Ascending aorta (tissue), 2 donors: ENCODE measurements around the gene YPEL3. TPM values are rescaled to one million over a fixed set of nuclear protein-coding genes. Genes with fewer than 3 reads are reported as not detected.
A peak's percentile ranks its signal among the peaks of the same experiment; 100 is the strongest.

Experiments used
- DNase-seq, 2 donors: peaks; one replicate each; pipeline ENCODE4 v3.0.0-alpha.2; 2019; ENCODE audit warnings: low spot score in 2 of 2
- H3K27ac ChIP-seq, 2 donors: fragments of 200-600 bp; sonication (generic); one replicate each; pipeline ENCODE4 v1.5.1; 2016 to 2017; ENCODE audit warnings: mild to moderate bottlenecking in 1 of 2
- H3K27me3 ChIP-seq: fragments of 200-600 bp; sonication (generic); one replicate; pipeline ENCODE4 v1.5.1; 2017
- H3K36me3 ChIP-seq, 2 donors: fragments of 200-600 bp; sonication (generic); one replicate each; pipeline ENCODE4 v1.5.1; 2016
- H3K4me1 ChIP-seq, 2 donors: fragments of 200-600 bp; sonication (generic); one replicate each; pipeline ENCODE4 v1.5.1; 2016 to 2017; ENCODE audit warnings: mild to moderate bottlenecking in 1 of 2
- H3K4me3 ChIP-seq, 2 donors: fragments of 200-600 bp; sonication (generic); one replicate each; pipeline ENCODE4 v1.5.1; 2016 to 2017; ENCODE audit warnings: mild to moderate bottlenecking in 1 of 2
- H3K9me3 ChIP-seq, 2 donors: fragments of 200-600 bp; sonication (generic); one replicate each; pipeline ENCODE4 v1.5.1; 2016
- intact Hi-C: fragments of 100-400 bp; cut with DNase I; formaldehyde crosslinking; loops from one replicate; pipeline ENCODE4 v1.15.1; 2023
- total RNA-seq: library from RNA; depleted of rRNA; stranded (reverse); fragments of >200 nt; gene quantifications from one replicate; pipeline ENCODE4 v1.1.0, GENCODE V29; 2016
- TF ChIP-seq, protein P1 (sequence below), 3 experiments: fragments of 200-600 bp in 2 of 3; fragments of 450-650 bp in 1 of 3; sonication (generic) in 2 of 3; IDR thresholded peaks; one replicate each; pipeline ENCODE4 v1.5.1; 2016 to 2019; ENCODE audit warnings: antibody characterized with exemption in 3 of 3, mild to moderate bottlenecking in 1 of 3, moderate library complexity in 1 of 3

The YPEL3 gene
- total RNA-seq, 1 donor from 2014 or later: 98.6 TPM

DNA sequence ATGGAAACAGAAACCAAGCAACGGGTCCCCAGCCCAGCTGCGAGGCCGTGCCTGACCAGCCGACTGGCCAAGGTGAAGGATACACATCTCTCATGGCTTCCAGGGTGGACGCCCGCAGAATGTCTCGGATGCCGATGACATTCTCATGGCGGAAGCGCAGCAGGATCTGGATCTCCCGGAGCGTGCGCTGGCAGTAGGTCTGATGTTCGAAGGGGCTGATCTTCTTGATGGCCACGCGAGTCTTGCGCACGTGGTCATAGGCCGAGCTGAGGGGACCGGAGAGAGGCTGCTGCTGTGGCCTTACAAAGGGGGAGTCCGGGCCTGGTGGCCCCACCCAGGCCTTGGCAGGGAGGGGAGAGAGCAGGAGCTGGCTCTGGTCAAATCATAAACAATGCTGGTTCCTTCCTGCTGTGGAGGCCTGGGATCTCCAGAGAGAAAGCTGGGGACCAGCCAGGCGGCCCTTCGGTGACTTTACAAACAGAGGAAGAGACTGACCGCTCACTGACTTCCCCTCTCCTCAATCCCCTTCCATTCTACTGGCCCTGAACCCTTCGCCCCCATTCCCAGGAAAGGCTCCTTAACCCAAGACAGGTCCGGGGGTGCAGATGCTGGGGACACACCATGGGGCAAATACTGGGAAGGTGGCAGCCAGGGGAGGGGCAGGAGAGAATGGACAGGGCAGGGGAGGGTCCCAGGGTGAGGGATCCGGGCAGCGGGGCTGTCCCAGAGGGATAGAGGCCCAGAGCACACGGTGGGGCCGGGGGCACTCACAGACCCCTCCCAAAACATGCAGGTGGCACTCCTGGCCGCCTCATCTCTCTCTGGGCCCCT is 25.9 kb upstream of the YPEL3 start:
- no peaks in the 10 kb centered on the region for H3K9me3 ChIP-seq
- H3K4me3 ChIP-seq: peak overlapping the region; percentile 88 to 99
- intact Hi-C loops: loop anchor here (5.0 kb wide), 2 partner anchors 60 to 70 kb away; partner anchors contain the start of gene CORO1A
- H3K36me3 ChIP-seq: peaks cover 26 to 30% of the 10 kb centered on the region in 2 donors
- H3K27ac ChIP-seq: peak overlapping the region; percentile 86 to 92
- TF ChIP-seq, protein P1, sequence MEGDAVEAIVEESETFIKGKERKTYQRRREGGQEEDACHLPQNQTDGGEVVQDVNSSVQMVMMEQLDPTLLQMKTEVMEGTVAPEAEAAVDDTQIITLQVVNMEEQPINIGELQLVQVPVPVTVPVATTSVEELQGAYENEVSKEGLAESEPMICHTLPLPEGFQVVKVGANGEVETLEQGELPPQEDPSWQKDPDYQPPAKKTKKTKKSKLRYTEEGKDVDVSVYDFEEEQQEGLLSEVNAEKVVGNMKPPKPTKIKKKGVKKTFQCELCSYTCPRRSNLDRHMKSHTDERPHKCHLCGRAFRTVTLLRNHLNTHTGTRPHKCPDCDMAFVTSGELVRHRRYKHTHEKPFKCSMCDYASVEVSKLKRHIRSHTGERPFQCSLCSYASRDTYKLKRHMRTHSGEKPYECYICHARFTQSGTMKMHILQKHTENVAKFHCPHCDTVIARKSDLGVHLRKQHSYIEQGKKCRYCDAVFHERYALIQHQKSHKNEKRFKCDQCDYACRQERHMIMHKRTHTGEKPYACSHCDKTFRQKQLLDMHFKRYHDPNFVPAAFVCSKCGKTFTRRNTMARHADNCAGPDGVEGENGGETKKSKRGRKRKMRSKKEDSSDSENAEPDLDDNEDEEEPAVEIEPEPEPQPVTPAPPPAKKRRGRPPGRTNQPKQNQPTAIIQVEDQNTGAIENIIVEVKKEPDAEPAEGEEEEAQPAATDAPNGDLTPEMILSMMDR (IDR thresholded peaks at IDR 0.05): no peak
- DNase-seq: peak; percentile 32 to 86
- H3K4me1 ChIP-seq: peaks cover 0 to 9% of the 10 kb centered on the region in 2 donors
- H3K27me3 ChIP-seq: no peaks in the 10 kb centered on the region

DNA sequence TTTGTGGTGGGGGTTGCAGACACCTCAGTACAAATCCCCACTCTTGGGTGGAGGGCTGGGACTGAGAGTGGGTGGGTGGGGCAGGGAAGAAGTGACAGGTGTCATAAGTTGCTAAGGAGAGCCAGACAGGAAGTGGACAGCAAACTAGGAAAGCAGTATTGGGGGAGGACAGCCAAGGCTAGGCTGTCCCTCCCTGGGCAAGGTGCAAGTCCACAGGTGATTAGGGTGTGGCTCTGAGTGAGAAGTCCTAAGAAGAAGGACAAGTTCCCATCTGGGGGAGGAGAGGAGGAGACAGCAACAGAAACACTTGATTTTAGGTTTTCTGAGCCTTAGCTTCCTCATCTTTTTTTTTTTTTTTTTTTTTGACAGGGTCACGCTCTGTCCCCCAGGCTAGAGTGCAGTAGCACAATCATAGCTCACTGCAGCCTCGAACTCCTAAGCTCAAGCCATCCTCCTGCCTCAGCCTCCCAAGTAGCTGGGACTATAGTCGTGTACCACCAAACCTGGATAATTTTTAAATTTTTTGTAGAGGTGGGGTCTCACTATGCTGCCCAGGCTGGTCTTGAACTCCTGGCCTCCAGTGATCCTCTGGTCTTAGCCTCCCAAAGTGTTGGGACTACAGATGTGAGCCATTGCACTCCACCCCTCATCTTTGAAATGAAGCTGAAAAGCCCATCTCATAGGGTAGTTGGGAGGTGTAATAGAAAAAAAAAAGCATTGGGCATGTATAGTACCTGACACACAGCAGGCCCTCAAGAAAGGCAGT is 24.5 kb upstream of the YPEL3 start:
- TF ChIP-seq, protein P1 (IDR thresholded peaks at IDR 0.05): no peak
- H3K27ac ChIP-seq: peak overlapping the region in 1 of 2 donors; percentile 92
- H3K9me3 ChIP-seq: no peaks in the 10 kb centered on the region
- H3K4me1 ChIP-seq: peaks cover 0 to 9% of the 10 kb centered on the region in 2 donors
- no peak overlapping the region for H3K4me3 ChIP-seq
- H3K36me3 ChIP-seq: peaks cover 38 to 43% of the 10 kb centered on the region in 2 donors
- no peak for DNase-seq
- no peaks in the 10 kb centered on the region for H3K27me3 ChIP-seq
- intact Hi-C loops: loop anchor here (5.0 kb wide), 2 partner anchors 62 to 68 kb away; partner anchors contain the start of gene CORO1A

DNA sequence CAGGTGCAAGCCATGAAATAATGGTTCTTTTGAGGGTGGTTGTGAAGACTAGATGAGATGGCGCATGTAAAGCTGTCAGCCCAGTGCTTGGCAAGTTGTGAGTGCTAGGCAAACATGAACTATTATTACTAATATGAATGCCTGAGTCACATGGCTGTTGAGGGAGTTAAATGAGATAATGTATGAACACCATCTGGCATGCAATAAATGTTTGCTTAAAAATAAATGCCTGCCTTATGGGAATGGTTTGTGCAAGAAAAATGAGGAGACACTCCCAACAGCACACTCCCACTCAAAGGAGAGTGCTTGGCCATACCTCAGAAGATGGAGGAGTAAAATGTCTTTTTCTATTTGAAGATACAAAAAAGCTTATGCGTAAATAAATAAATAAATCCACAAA is 23.4 kb upstream of the YPEL3 start:
- H3K27me3 ChIP-seq: no peaks in the 10 kb centered on the region
- H3K4me3 ChIP-seq: no peak overlapping the region
- TF ChIP-seq, protein P1 (IDR thresholded peaks at IDR 0.05): no peak
- intact Hi-C loops: no loop called here
- H3K27ac ChIP-seq: no peak overlapping the region
- DNase-seq: no peak
- H3K4me1 ChIP-seq: peaks cover 0 to 9% of the 10 kb centered on the region in 2 donors
- H3K9me3 ChIP-seq: no peaks in the 10 kb centered on the region
- peaks cover 46 to 51% of the 10 kb centered on the region in 2 donors for H3K36me3 ChIP-seq

DNA sequence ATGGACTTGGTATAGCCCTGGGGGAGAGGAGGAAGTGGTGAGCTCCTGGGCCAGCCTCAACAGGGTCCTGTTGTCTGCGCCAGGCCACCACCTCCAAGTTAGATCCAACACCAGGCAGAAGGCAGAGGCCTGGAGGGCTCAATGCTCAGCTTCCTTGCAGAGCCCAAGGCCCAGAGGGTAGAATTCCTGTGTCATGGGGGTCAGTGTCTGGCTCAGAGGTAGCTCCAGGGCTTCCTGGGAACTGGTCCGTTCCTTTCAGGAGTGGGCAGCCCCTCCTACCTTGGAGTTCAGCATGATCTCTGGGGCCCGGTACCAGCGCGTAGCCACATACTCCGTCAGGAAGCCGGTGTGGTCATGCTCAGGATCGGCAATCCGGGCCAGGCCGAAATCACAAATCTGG is 21.8 kb upstream of the YPEL3 start:
- no peaks in the 10 kb centered on the region for H3K9me3 ChIP-seq
- no peaks in the 10 kb centered on the region for H3K27me3 ChIP-seq
- peaks cover 0 to 3% of the 10 kb centered on the region in 2 donors for H3K4me1 ChIP-seq
- no peak overlapping the region for H3K4me3 ChIP-seq
- no peak for DNase-seq
- peaks cover 46 to 64% of the 10 kb centered on the region in 2 donors for H3K36me3 ChIP-seq
- intact Hi-C loops: no loop called here
- H3K27ac ChIP-seq: no peak overlapping the region
- TF ChIP-seq, protein P1 (IDR thresholded peaks at IDR 0.05): no peak

DNA sequence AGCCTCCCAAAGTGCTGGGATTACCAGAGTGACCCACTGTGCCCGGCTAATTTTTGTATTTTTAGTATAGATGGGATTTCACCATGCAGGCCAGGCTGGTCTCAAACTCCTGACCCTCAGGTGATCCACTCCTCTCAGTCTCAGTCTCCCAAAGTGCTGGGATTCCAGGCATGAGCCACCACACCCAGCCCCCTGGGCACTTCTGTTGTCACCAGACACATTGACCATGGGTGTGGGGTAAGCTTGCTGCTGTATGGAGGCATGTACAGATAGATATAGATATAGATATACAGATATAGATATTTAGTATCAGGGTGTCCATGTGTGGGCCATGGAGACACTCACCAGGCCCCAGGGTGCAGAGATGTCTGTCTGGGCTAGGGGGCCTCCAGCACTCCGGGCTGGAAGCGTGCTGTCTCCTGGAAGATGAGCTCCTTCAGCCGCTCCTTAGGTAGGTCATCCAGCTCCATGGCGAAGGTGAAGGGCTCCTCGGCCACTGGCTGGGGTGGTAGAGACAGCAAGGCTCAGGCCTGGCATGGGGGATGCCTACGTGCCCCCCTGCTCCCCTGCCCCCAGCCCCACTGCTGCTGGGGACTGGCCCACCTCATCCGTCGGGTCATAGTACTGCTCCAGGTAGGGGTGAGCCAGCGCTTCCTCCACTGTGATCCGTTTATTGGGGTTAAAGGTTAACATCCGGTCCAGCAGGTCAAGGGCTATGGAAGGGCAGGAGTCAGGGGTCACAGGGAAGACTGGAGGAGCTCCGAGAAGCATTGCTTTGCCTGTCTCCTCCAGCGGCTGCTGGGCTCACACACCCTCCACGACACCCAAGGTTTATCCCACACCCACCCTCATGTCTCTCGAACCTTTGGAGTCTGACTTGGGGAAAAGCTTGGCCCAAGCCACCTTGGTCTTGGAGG is 20.5 kb upstream of the YPEL3 start:
- H3K27ac ChIP-seq: no peak overlapping the region
- TF ChIP-seq, protein P1 (IDR thresholded peaks at IDR 0.05): no peak
- intact Hi-C loops: no loop called here

More for the DNA sequence above, 20.5 kb upstream of the YPEL3 start:
- Histone ChIP-seq H3K4me1 (no peaks in the 10 kb centered on the region), H3K27me3 (no peaks in the 10 kb centered on the region), H3K4me3 (no peak overlapping the region), H3K9me3 (no peaks in the 10 kb centered on the region), H3K36me3 (peaks cover 55 to 77% of the 10 kb centered on the region in 2 donors)
- DNase-seq: no peak
